GM10248 (cell line): Measurements from ENCODE around the gene PPP2R3A.

Source experiments
- CTCF ChIA-PET: fragments of 300-600 bp; sonication (Branson Sonifier 250); formaldehyde crosslinking; extraction: SDS; loops from one replicate; lab custom pipeline; 2021; ENCODE audit warnings: antibody characterized with exemption; lab: Yijun Ruan, JAX
- POLR2A ChIA-PET: fragments of 350-650 bp; sonication (Branson Sonifier 250); formaldehyde crosslinking; extraction: SDS; loops from one replicate; lab custom pipeline; 2020; ENCODE audit warnings: antibody characterized with exemption; lab: Yijun Ruan, JAX
- DNase-seq: peaks from one replicate; pipeline ENCODE4 v3.0.0; 2012; ENCODE audit errors: extremely low spot score
- TF ChIP-seq, protein P1 (sequence below): IDR thresholded peaks from 2 replicates; pipeline ENCODE4 v1.5.1; 2012; ENCODE audit warnings: mild to moderate bottlenecking, low read depth; ENCODE audit errors: extremely low read depth, missing control alignments, control extremely low read depth

The PPP2R3A gene

GRCh38 chr3:136171097-136171542, 205.6 kb downstream of the PPP2R3A start:
- no peak for DNase-seq
- ChIA-PET CTCF (interaction anchor here (1.0 to 2.1 kb wide), 2 partner anchors 11 to 581 kb away, joined by 4 to 9 read pairs; partner anchors contain the start of gene STAG1), POLR2A (interaction anchor here (1.3 kb wide), 1 partner anchor 25 kb away, joined by 4 read pairs; the partner anchor contains the start of gene MSL2)
- TF ChIP-seq, protein P1, sequence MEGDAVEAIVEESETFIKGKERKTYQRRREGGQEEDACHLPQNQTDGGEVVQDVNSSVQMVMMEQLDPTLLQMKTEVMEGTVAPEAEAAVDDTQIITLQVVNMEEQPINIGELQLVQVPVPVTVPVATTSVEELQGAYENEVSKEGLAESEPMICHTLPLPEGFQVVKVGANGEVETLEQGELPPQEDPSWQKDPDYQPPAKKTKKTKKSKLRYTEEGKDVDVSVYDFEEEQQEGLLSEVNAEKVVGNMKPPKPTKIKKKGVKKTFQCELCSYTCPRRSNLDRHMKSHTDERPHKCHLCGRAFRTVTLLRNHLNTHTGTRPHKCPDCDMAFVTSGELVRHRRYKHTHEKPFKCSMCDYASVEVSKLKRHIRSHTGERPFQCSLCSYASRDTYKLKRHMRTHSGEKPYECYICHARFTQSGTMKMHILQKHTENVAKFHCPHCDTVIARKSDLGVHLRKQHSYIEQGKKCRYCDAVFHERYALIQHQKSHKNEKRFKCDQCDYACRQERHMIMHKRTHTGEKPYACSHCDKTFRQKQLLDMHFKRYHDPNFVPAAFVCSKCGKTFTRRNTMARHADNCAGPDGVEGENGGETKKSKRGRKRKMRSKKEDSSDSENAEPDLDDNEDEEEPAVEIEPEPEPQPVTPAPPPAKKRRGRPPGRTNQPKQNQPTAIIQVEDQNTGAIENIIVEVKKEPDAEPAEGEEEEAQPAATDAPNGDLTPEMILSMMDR, result no peak

DNA sequence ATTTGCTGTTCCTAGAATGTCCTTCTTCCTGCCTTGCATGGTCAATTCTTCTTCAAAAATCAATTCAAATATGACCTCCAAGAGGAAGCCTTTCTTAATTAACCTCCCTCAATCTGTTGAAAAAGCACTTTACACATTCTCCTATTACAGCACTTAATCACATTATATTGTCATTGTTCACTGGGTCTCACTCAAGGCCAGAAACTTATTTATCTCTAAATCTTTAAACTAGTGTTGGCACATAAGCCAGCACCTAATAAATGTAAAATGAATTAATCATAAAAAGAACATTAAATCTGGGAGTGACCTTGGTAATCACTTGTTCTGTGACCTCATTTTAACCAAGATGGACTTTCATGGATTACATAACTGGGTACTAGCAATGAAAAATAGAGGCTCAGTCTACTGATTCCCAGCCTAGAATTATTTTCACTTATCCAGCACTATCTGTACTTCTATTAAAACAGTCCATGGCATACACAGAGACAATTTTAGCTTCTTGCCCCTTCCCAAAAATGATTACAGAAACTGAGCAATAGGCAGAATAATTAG, 208.5 kb downstream of the PPP2R3A start:
- POLR2A ChIA-PET, result no interaction called here
- CTCF ChIA-PET, result interaction anchor here (1.6 kb wide), 1 partner anchor 13 kb away, joined by 3 read pairs; no protein-coding TSS in a partner anchor

GRCh38 chr3:136177876-136178275, 212.3 kb downstream of the PPP2R3A start:
- no peak for DNase-seq
- POLR2A ChIA-PET, result no interaction called here
- CTCF ChIA-PET, result no interaction called here
- TF ChIP-seq, protein P1, result no peak

More for the DNA sequence above, 208.5 kb downstream of the PPP2R3A start:
- DNase-seq, result no peak
- TF ChIP-seq, protein P1, result no peak

DNA sequence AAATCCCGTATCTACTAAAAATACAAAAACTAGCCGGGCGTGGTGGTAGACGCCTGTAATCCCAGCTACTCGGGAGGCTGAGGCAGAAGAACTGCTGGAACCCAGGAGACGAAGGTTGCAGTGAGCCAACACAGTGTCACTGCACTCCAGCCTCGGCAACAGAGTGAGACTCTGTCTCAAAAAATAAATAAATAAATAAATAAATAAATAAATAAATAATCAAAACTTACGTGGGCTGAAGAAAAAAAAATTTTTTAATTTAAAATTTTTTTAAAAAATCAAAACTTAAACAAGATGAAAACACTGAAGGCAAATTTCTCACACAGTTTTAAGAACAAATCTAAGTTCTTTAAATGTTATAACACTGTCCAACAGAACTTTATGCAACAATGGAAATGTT, 216.2 kb downstream of the PPP2R3A start:
- no peak for DNase-seq
- ChIA-PET CTCF (interaction anchor here (2.7 kb wide), 1 partner anchor 11 kb away, joined by 9 read pairs; no protein-coding TSS in a partner anchor), POLR2A (no interaction called here)
- TF ChIP-seq, protein P1, result no peak

- TF ChIP-seq, protein P1, result no peak
- no peak for DNase-seq
- ChIA-PET POLR2A (no interaction called here), CTCF (no interaction called here)
Observed at GRCh38 chr3:136184703-136185102, 219.2 kb downstream of the PPP2R3A start.

DNA sequence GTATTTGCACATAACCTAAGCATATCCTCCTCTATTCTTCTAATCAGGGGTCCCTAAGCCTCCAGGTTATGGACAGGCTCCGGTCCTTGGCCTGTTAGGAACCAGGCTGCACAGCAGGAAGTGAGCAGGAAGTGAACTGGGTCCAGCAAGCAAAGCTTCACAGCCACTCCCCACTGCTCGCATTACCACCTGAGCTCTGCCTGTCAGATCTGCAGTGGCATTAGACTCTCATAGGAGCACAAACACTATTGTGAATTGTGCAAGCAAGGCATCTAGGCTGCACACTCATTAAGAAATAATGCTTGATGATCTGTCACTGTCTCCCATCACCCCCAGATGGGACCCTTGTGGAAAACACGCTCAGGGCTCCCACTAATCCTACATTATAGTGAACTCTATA, 220.8 kb downstream of the PPP2R3A start:
- POLR2A ChIA-PET, result no interaction called here
- TF ChIP-seq, protein P1, result no peak
- CTCF ChIA-PET, result interaction anchor here (0.7 to 3.4 kb wide), 4 partner anchors 8 to 205 kb away, joined by 3 to 13 read pairs (median 4); partner anchors contain the start of gene MSL2
- DNase-seq, result no peak
